RWPE1 (cell line): ENCODE results near the gene KDM5A.

Experiments
- CTCF ChIA-PET: fragments of 350-600 bp; sonication (Branson Sonifier 250); formaldehyde crosslinking; extraction: SDS; loops from one replicate; lab custom pipeline; 2021; lab: Yijun Ruan, JAX
- POLR2A ChIA-PET: fragments of 400-600 bp; formaldehyde crosslinking; extraction: SDS; loops from one replicate; lab custom pipeline; 2020; ENCODE audit warnings: antibody characterized with exemption; ENCODE audit not compliant: low non-redundant PET; lab: Yijun Ruan, JAX
- DNase-seq: peaks from one replicate; pipeline ENCODE4 v3.0.0; 2012; ENCODE audit warnings: low spot score
- H3K27ac ChIP-seq: fragments of 450-650 bp; 2 replicates; pipeline ENCODE4 v1.5.1; 2017
- CTCF ChIP-seq: fragments of 450-650 bp; conservative IDR thresholded peaks from 2 replicates; pipeline ENCODE4 v1.5.1; 2017; ENCODE audit warnings: low read depth, mild to moderate bottlenecking

KDM5A gene

GRCh38 chr12:267581-268482 lies 121.3 kb downstream of the KDM5A start:
- no peak for DNase-seq
- POLR2A ChIA-PET, result no interaction called here
- CTCF ChIA-PET, result no interaction called here
- TF ChIP-seq CTCF, result no peak
- H3K27ac ChIP-seq, result no peak overlapping the region

DNA sequence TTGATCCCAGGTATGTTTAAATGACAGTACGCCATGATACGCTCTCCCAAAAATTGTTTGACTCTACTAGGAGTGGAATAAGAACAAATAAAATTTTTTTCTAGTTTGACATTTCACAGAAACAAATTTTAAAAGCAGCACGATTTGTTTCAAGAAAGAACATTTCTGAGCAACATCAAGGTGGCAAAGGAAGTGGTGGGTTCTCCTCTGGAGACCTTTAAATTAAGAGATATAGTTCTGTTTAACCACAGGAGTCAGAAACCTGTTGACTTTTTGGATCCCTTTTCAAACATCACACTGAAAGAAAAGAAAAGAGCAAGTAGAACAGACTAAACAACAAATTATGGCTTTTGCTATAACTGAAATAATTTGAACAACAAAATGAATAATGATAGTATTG lies 124.0 kb downstream of the KDM5A start:
- no peak for DNase-seq
- ChIA-PET CTCF (interaction anchor here (0.6 kb wide), 1 partner anchor 589 kb away, joined by 3 read pairs; no protein-coding TSS in a partner anchor), POLR2A (no interaction called here)
- no peak overlapping the region for H3K27ac ChIP-seq
- no peak for TF ChIP-seq CTCF

DNA sequence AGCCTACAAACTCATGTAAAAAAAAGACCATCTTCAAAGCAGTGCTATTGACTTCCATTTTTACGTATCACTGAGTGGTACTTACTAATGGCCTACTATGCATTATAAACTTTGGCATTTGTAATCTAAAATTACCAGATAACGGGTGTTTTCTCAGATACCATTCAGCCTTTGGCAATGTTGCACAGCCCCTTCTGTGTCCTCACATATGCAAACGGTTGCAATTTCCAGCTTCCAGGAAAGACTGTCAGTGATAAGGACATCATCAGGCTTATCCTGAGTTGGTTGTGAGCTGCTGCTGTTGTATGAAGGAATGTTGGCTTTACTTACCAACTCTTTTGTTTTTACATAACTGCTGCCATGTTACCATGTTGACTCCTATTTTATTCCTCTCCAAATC lies 124.9 kb downstream of the KDM5A start:
- H3K27ac ChIP-seq, result no peak overlapping the region
- ChIA-PET POLR2A (no interaction called here), CTCF (no interaction called here)
- DNase-seq, result no peak
- TF ChIP-seq CTCF, result no peak

DNA sequence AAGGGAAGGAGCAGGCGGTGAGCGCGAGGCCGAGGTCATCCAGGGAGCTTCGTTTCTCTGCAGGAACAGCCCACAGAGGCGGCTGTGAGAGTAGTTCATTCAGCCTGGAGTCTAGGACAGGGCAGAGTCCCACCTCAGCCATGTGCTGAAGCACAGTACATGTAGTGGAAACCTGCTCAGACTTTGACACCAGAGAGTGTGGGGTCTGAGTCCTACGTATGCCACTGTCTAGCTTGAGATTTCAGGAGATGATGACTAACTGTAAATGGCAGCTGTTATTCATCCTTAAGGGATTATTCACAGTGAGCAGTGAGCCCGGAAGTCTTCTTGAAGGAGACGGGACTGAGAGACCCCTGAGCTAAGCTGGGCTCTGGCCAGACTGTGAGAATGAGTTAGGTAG lies 125.5 kb downstream of the KDM5A start:
- POLR2A ChIA-PET, result no interaction called here
- DNase-seq, result peak; percentile 5
- TF ChIP-seq CTCF, result no peak

GRCh38 chr12:262817-263216 lies 126.3 kb downstream of the KDM5A start, which contains the start of gene SLC6A13:
TSS of gene SLC6A13 (minus strand) at chr12:262836. CDS start at chr12:260052, 2,784 bp downstream.
- TF ChIP-seq CTCF, result no peak
- DNase-seq, result no peak
- ChIA-PET CTCF (no interaction called here), POLR2A (no interaction called here)
- H3K27ac ChIP-seq, result no peak within 1 kb of the TSS

More for the DNA sequence above, 125.5 kb downstream of the KDM5A start:
- CTCF ChIA-PET, result interaction anchor here (0.7 kb wide), 1 partner anchor 9 kb away, joined by 3 read pairs; no protein-coding TSS in a partner anchor
- H3K27ac ChIP-seq, result no peak overlapping the region

GRCh38 chr12:262113-262512 lies 127.0 kb downstream of the KDM5A start:
- ChIA-PET CTCF (no interaction called here), POLR2A (no interaction called here)
- TF ChIP-seq CTCF, result no peak
- DNase-seq, result no peak
- no peak overlapping the region for H3K27ac ChIP-seq
